ENCODE data around the gene NCF2. TPM values are rescaled to one million over a fixed set of nuclear protein-coding genes. Genes with fewer than 3 reads are reported as not detected.
"Not testable (repeated sequence)": the region's sequence is repeated elsewhere in the genome, so short reads cannot be mapped to it uniquely, and the experiment has no call there.

Gene NCF2
- total and polyA plus RNA-seq, 4 donors, result 2.8 to 16.8 (median 5.2) TPM

DNA sequence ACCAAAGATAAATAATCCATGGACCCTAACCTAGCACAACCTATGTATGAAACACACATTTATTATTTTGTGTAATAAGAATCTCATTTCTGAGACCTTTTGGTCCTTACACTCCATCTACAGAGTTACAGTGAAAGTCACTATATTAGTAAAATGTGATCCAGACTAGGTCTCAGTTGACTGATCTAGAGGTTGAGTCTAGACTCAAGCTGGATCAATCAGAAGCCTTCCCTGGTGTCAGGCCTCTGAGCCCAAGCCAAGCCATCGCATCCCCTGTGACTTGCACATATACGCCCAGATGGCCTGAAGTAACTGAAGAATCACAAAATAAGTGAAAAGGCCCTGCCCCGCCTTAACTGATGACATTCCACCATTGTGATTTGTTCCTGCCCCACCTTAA, 22.7 kb upstream of the NCF2 start:
- H3K4me3 ChIP-seq (ENCODE audit: low read depth, low read length); H3K27ac ChIP-seq (ENCODE audit: low read depth, low read length); H3K9me3 ChIP-seq (ENCODE audit: control insufficient read depth, insufficient read depth, low read length); H3K27me3 ChIP-seq (ENCODE audit: control insufficient read depth, insufficient read depth, low read length); H3K36me3 ChIP-seq (ENCODE audit: control insufficient read depth, insufficient read depth, low read length); DNase-seq (ENCODE audit: low read depth in 4 of 6, low spot score in 6 of 6): not testable (repeated sequence)
- no CpG with 5 or more reads among the region's 3 CpGs for WGBS (ENCODE audit: insufficient coverage)
- peaks cover 13% of the 10 kb centered on the region for H3K4me1 ChIP-seq (ENCODE audit: control insufficient read depth, insufficient read depth, low read length)

DNA sequence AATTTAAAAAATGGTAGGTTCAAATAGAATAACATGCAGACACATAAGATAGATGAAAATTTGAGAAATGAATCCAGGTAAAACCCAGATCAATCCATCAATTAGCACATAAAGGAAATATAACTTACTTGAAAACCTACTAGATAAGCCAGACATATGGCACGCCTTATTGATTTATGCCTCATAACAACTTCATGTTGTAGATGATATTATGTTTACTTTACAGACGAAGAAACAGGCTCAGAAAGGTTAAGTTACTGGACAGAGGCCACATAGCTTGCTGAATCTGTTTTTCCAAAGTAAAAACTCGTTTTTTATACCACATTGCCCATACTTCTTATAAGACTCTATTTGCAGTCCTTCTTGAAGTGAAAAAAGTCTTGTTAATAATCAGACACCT, 22.1 kb upstream of the NCF2 start:
- Histone ChIP-seq H3K27ac (ENCODE audit: low read depth, low read length) (no peak overlapping the region), H3K27me3 (ENCODE audit: control insufficient read depth, insufficient read depth, low read length) (no peaks in the 10 kb centered on the region), H3K9me3 (ENCODE audit: control insufficient read depth, insufficient read depth, low read length) (no peaks in the 10 kb centered on the region), H3K36me3 (ENCODE audit: control insufficient read depth, insufficient read depth, low read length) (no peaks in the 10 kb centered on the region), H3K4me1 (ENCODE audit: control insufficient read depth, insufficient read depth, low read length) (peaks cover 13% of the 10 kb centered on the region), H3K4me3 (ENCODE audit: low read depth, low read length) (no peak overlapping the region)
- WGBS (ENCODE audit: insufficient coverage), result no CpG with 5 or more reads among the region's 3 CpGs
- DNase-seq (ENCODE audit: low read depth in 4 of 6, low spot score in 6 of 6), result no peak

DNA sequence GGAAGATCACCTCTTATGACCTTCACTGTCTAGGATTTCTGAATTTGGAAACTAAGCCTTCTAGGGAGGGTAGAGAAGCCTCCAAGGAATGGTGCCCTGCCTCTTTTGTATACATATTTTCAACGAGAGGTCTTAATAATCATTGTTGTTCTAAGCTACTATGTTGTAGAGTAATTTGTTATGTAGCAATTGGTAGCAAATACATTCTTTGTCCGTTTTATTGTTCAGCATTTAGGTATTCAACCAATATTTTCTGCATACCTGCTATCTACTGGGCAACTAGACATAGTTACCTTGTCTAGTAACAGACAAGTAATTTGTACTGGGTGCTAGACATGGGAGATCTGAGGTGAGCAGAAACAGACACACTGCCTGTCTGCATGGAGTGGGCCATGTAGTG, 20.8 kb upstream of the NCF2 start:
- H3K27me3 ChIP-seq (ENCODE audit: control insufficient read depth, insufficient read depth, low read length), result no peaks in the 10 kb centered on the region
- H3K36me3 ChIP-seq (ENCODE audit: control insufficient read depth, insufficient read depth, low read length), result no peaks in the 10 kb centered on the region
- H3K9me3 ChIP-seq (ENCODE audit: control insufficient read depth, insufficient read depth, low read length), result no peaks in the 10 kb centered on the region
- WGBS (ENCODE audit: insufficient coverage), result no CpG with 5 or more reads among the region's 2 CpGs
- H3K4me1 ChIP-seq (ENCODE audit: control insufficient read depth, insufficient read depth, low read length), result peaks cover 13% of the 10 kb centered on the region
- no peak overlapping the region for H3K4me3 ChIP-seq (ENCODE audit: low read depth, low read length)
- DNase-seq (ENCODE audit: low read depth in 4 of 6, low spot score in 6 of 6), result no peak
- no peak overlapping the region for H3K27ac ChIP-seq (ENCODE audit: low read depth, low read length)

DNA sequence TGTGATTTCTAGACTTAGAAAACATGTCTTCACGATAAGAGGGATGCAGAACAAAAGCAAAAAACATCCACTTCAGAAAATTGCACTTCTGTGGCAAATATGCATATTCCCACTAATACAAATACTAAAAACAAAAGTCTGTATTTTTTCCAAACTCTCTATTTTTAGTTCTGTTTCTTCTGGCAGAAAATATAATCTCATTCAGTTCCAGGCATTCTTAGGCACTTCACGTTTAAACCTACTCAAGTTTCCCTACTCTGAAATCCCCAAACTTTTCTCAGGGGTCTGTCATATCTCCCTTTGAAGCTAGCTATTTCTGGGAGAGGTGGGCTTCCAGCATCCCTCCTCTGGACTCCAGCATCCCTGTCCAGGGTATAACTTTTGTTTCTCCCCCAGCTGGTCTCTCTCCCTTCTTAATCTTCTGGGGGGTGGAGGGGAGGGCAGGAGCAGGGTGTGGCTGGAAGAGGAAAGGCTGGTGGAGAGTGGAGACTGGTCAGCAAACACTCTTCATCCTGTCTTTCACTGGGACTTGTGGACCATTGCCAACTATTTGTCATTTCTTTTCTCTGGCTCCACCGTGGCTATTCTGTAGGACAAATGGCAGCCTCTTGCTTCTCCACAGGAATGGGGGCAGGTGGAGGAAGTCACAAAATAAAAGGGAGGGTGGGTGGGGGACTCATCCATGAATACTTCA, 19.6 kb upstream of the NCF2 start:
- Histone ChIP-seq H3K27me3 (ENCODE audit: control insufficient read depth, insufficient read depth, low read length) (no peaks in the 10 kb centered on the region), H3K9me3 (ENCODE audit: control insufficient read depth, insufficient read depth, low read length) (no peaks in the 10 kb centered on the region), H3K4me1 (ENCODE audit: control insufficient read depth, insufficient read depth, low read length) (peaks cover 13% of the 10 kb centered on the region), H3K36me3 (ENCODE audit: control insufficient read depth, insufficient read depth, low read length) (no peaks in the 10 kb centered on the region), H3K4me3 (ENCODE audit: low read depth, low read length) (no peak overlapping the region), H3K27ac (ENCODE audit: low read depth, low read length) (peak overlapping the region; percentile 47)
- DNase-seq (ENCODE audit: low read depth in 4 of 6, low spot score in 6 of 6), result peak in 1 of 6 donors; percentile 7
- WGBS (ENCODE audit: insufficient coverage), result 67% methylated on average over 1 of the region's 3 CpGs

- Histone ChIP-seq H3K27ac (ENCODE audit: low read depth, low read length) (no peak overlapping the region), H3K9me3 (ENCODE audit: control insufficient read depth, insufficient read depth, low read length) (no peaks in the 10 kb centered on the region), H3K4me1 (ENCODE audit: control insufficient read depth, insufficient read depth, low read length) (peaks cover 15% of the 10 kb centered on the region), H3K36me3 (ENCODE audit: control insufficient read depth, insufficient read depth, low read length) (no peaks in the 10 kb centered on the region), H3K4me3 (ENCODE audit: low read depth, low read length) (no peak overlapping the region), H3K27me3 (ENCODE audit: control insufficient read depth, insufficient read depth, low read length) (no peaks in the 10 kb centered on the region)
- no CpG with 5 or more reads among the region's 5 CpGs for WGBS (ENCODE audit: insufficient coverage)
- DNase-seq (ENCODE audit: low read depth in 4 of 6, low spot score in 6 of 6), result peak in 2 of 6 donors; percentile 67 to 89
Measured at GRCh38 chr1:183609313-183609712, 19.1 kb upstream of the NCF2 start.

- Histone ChIP-seq H3K27me3 (ENCODE audit: control insufficient read depth, insufficient read depth, low read length) (no peaks in the 10 kb centered on the region), H3K9me3 (ENCODE audit: control insufficient read depth, insufficient read depth, low read length) (no peaks in the 10 kb centered on the region), H3K4me3 (ENCODE audit: low read depth, low read length) (no peak overlapping the region), H3K4me1 (ENCODE audit: control insufficient read depth, insufficient read depth, low read length) (peaks cover 17% of the 10 kb centered on the region), H3K36me3 (ENCODE audit: control insufficient read depth, insufficient read depth, low read length) (no peaks in the 10 kb centered on the region), H3K27ac (ENCODE audit: low read depth, low read length) (no peak overlapping the region)
- no peak for DNase-seq (ENCODE audit: low read depth in 4 of 6, low spot score in 6 of 6)
- WGBS (ENCODE audit: insufficient coverage), result 92% methylated on average over 2 of the region's 2 CpGs
Measured at GRCh38 chr1:183607322-183607980, 17.2 kb upstream of the NCF2 start.

DNA sequence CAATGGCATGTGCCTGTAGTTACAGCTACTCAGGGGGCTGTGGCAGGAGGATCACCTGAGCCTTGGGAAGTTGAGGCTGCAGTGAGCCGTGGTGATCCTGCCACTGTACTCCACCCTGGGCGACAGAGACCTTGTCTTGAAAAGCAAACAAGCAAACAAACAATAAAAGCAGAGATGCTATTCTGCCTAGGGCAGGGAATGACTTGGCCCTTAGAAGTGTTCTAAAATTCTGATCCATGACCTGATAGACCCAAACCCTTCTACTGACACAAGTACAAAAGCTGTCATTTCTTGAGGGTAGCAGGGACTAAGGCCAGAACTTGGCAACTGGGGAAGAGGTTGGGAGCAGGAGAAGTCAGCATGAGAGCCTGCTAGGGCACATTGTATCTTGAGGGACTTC, 15.6 kb upstream of the NCF2 start:
- Histone ChIP-seq H3K27ac (ENCODE audit: low read depth, low read length) (no peak overlapping the region), H3K36me3 (ENCODE audit: control insufficient read depth, insufficient read depth, low read length) (no peaks in the 10 kb centered on the region), H3K27me3 (ENCODE audit: control insufficient read depth, insufficient read depth, low read length) (no peaks in the 10 kb centered on the region), H3K4me1 (ENCODE audit: control insufficient read depth, insufficient read depth, low read length) (peaks cover 17% of the 10 kb centered on the region), H3K4me3 (ENCODE audit: low read depth, low read length) (no peak overlapping the region), H3K9me3 (ENCODE audit: control insufficient read depth, insufficient read depth, low read length) (no peaks in the 10 kb centered on the region)
- no peak for DNase-seq (ENCODE audit: low read depth in 4 of 6, low spot score in 6 of 6)
- 88% methylated on average over 2 of the region's 2 CpGs for WGBS (ENCODE audit: insufficient coverage)

DNA sequence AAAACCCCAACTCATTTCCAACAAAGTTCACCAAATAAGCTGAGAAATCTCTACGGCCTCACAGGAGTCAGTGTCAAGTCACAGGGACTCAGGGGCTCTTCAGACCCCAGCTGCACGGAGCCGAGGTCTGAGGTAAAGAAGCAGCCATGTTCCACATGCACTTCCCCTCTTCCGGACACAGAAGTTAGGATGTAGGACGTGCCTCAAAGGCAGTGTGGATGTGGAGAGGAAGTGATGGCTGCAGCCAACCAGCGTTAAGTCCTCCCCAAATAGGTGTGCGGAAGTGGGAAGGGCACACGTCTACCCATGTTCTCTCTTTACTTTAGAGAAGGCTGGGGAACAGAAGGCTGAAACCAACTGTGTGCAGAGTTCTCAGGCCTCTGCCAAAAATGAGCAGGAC, 14.6 kb upstream of the NCF2 start:
- WGBS (ENCODE audit: insufficient coverage), result 93% methylated on average over 5 of the region's 8 CpGs
- Histone ChIP-seq H3K27me3 (ENCODE audit: control insufficient read depth, insufficient read depth, low read length) (no peaks in the 10 kb centered on the region), H3K4me3 (ENCODE audit: low read depth, low read length) (no peak overlapping the region), H3K27ac (ENCODE audit: low read depth, low read length) (no peak overlapping the region), H3K9me3 (ENCODE audit: control insufficient read depth, insufficient read depth, low read length) (no peaks in the 10 kb centered on the region), H3K36me3 (ENCODE audit: control insufficient read depth, insufficient read depth, low read length) (no peaks in the 10 kb centered on the region), H3K4me1 (ENCODE audit: control insufficient read depth, insufficient read depth, low read length) (peaks cover 10% of the 10 kb centered on the region)
- DNase-seq (ENCODE audit: low read depth in 4 of 6, low spot score in 6 of 6), result no peak

DNA sequence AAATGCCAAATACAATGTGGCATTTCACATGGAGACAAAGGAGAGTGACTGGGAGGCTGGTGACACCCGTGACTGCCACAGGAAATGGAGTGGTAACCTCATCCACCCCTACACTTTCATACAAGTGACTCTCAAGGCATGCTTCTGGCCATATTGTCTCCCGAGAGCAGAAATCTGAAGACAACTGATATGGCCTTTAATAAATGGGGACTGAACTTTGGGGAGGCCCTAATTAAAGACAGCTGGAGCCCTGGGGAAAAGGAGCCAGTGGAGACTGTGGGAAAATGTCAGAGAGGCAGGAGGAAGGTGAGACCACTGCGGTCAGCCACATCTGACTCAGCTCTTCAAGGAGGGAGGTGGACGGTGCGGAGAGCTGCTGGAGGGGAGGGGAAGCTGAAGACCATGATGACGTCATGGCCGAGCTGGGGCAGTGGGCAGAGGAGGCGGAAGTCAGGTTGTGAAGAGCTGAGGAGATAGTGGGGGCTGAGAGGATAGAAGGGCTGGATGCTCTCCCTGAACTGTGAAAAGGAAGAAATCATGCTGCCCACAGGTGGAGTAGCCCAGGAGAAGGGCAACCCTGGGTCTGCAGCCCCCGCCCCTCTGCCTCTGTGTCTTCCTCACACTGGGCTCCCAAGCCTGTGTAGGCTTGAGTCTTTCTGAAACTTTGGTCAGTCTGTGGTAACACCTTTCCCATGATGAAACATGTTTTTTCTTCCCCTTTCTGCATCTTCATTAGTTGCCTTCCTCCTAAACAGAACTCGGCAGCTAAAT, 14.0 kb upstream of the NCF2 start:
- 77% methylated on average over 8 of the region's 10 CpGs for WGBS (ENCODE audit: insufficient coverage)
- Histone ChIP-seq H3K9me3 (ENCODE audit: control insufficient read depth, insufficient read depth, low read length) (no peaks in the 10 kb centered on the region), H3K27ac (ENCODE audit: low read depth, low read length) (no peak overlapping the region), H3K36me3 (ENCODE audit: control insufficient read depth, insufficient read depth, low read length) (no peaks in the 10 kb centered on the region), H3K27me3 (ENCODE audit: control insufficient read depth, insufficient read depth, low read length) (no peaks in the 10 kb centered on the region), H3K4me1 (ENCODE audit: control insufficient read depth, insufficient read depth, low read length) (peaks cover 7% of the 10 kb centered on the region), H3K4me3 (ENCODE audit: low read depth, low read length) (no peak overlapping the region)
- DNase-seq (ENCODE audit: low read depth in 4 of 6, low spot score in 6 of 6), result no peak

All from spinal cord (tissue), 10 donors.